NCI-H2107 treated with DMSO at 0.1 percent for 48 hours (cell line): ENCODE measurements around the gene PPP6R1.

Source experiments
- DNase-seq: peaks from one replicate; lab custom pipeline; 2025; ENCODE audit not compliant: unreplicated experiment; lab: John Stamatoyannopoulos, UW

PPP6R1 gene

DNA sequence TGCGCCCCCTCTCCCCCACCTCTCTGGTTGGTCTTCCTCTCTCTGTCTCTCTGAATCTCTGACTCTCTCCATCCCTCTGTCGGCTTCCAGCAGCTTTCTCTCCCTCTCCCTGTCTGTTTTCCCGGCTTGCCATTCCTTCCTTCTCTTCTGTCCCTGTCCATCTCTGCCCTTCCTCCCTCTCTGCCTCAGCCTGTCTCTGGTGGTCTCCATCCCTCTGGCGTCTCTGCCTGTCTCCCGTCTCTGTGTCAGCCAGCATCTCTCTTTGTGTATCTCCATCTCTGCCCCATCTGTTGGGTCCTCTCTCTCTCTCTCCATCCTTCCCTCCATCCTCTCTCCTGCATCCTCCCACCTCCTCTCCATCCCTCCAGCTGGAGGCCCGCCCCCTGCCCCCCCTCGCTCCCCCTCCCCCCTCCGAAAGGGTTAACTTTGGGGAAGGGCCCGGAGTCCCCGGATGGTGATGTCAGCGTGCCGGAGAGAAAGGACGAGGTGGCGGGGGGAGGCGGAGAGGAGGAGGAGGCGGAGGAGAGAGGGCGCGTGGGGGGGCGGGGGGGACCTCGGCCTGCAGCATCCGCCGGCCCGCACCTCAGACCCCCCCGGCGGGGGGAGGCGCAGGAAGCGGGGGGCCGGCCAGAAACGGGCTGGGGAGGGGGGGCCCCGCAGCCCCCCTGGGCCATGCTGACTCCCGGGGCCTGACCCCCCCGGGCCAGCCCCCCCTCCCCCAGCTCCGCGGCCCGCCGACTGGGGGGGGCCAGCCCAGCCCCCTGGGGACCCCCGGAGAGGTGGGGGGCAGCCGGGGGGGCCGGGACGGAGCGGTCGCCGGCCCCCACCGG, 24.9 kb upstream of the PPP6R1 start, which contains the start of gene BRSK1:
TSS of gene BRSK1 (plus strand) at position 450 of the 830 bp plus-strand sequence. CDS start 446 bp downstream, outside the sequence.
- peak; percentile 24 for DNase-seq

DNA sequence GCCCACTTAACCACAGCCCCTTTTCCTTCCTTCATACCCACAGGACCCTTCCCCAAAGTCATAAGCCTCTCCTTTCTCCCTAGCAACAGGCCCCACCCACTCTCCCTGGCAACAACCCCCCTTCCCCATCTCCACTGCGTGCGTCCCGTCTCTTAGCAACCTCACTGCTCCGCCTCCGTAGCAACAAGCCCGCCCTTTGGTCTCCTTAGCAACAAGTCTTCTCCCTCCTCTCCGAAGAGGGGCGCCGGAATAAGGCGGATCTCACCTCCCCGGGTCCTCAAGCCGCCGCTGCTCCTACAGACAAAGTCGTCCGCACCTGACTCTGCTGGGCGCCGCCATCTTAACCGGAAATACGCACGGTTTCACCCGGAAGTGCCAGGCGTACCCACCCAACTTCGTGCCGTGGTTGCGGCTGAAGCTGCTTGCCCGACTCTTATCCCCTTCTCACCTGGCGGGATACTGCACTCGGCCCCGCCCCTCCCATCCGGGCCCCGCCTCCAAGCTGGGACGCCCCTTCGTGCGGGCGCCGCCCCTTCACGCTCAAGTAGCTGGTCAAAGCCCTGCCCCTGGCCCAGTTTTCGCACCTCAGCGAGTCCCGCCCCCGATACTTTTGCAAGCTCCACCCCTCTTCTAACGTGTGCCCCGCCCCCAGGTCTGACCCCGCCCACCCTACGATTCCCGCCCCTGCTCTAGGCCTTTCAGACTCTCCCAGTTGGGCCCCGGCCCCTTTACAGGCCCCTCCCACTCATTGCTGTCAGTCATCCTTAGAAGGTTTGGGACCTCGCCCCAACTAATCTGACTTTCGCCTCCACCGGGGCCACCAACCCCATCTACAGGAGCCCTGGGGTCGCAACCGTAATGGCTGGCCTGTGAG, 21.2 kb upstream of the PPP6R1 start, which contains the start of gene HSPBP1:
TSS of gene HSPBP1 (minus strand) at position 341 of the 874 bp plus-strand sequence. CDS start 502 bp downstream, outside the sequence.
- peak; percentile 86 for DNase-seq

DNA sequence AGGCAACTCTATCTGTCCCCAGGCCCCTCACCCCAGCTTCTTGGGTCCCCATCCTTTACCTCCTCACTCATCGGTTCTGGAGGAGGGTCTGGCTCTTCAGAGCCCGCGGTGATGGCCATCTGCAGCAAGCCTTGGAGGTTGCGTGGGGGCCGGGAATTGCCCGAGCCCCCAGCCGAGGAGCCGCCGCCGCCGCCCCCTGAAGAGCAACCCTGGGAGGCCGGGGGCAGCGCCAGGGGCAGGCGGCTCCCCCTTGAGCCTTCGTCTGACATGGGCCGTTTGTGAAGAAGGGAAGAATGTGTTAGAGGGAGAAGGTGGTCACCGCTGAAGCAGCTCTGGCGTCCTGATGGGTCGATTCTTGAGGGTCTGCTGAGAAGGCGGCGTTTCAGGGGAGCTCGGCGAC, 20.5 kb upstream of the PPP6R1 start:
- DNase-seq: no peak

DNA sequence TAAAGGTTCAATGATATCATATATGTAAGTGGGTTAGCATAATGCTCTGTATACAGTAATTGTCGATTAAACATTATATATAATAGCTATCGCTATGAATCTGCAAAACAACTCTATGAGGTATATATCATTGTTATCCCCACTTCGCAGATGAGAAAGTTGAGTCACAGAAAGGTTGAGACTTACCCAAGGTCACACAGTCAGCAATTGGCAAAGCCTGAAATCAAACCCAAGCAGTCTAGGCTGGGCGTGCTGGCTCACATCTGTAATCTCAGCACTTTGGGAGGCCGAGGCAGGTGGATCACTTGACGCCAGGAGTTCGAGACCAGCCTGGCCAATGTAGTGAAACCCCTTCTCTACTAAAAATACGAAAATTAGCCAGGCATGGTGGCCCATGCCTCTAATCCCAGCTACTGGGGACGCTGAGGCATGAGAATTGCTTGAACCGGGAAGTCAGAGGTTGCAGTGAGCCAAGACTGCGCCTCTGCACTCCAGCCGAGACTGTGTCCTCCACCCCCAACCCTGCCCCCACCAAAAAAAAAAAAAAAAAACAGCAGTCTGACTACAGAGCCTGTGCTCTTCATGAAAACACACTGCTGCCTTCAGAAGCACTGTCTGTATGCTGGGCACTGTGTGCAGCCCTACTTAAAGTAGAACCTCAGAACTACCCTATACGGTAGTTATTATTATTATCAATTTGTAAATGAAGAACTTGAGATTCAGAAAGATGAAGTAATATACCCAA, 19.7 kb upstream of the PPP6R1 start:
- DNase-seq: no peak

DNA sequence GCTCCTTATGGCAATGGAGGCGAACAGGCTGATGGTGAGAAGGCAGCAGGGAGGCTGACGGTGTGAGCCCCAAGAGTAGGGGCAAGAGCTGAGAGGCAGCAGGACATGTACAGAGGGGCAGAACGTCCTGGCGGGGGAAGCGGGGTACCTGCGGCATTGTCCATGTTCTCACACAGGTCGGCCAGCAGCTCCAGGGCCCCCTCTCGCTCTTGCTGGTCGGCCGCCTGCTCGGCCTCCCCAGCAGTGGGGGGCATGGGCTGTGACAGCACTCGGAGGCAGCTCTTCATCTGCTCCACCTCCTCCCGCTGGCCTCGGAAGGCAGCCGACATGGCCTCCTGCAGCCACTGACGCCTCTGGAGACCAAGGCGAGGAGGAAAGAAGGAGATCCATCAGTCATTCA, 18.7 kb upstream of the PPP6R1 start:
- no peak for DNase-seq

DNA sequence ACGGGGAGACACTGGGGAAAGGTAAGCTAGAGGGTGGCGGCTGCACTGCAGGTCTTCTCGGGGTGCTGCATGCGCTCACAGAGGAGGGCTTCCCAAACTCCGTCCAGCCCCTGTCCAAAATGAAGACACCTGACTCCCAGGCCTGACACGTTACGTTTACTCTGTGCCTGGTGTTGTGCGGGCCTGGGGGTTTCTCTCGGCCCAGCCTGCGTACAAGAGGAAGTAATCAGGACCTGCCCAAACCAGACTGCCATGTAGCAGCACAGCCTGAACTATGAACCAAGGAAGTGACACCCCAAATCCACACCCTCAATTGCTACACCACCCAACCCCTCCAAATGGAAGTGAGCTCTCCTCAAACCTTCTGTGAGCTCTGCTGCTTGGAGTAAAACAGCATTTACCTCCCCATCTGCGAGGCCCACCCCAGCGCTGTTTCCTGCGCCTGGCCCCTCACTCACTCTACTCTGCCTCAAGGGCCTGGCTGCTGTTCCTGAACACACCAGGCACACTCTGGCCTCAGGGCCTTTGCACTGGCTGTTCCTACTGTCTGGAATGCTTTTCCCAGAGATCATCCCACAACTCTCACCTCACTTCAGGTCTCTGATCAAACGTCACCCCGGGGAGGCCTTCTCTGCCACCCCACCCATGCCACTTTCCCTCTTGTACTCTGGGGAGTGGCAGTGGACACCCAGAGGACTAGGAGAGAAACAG, 18.1 kb upstream of the PPP6R1 start:
- DNase-seq: no peak

DNA sequence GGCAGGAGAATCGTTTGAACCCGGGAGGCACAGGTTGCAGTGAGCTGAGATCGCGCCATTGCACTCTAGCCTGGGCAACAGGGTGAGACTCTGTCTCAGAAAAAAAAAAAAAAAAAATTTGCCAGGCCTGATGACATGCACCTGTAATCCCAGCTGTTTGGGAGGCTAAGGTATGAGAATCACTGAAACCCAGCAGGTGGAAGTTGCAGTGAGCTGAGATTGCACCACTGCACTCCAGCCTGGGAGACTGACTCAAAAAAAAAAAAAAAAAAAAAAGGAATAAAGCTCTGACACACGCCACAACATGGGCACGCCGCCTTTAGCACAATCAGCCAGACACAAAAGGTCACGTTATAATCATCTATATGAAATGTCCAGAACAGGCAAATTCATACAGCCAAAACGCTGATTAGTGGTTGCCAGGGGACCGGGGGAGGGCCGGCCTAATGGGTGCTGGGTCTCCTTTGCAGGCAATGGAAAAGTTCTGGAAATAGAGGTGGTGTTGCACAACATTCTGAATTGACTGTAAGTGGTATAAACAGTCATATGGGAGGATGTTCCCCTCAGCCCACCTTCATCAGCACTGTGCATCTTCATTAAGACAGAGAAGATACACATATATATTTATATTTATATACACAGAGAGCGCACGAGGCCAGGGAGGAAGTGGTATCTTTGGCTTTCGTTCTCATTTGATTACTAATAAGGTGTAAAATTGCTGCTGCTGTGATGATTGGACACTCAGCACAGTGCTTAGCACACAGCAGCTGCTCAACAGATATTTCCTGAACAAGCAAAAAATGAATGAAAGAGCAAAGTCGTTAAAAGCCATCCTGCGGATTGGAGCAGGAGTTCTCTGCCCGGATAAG, 17.3 kb upstream of the PPP6R1 start:
- no peak for DNase-seq

DNA sequence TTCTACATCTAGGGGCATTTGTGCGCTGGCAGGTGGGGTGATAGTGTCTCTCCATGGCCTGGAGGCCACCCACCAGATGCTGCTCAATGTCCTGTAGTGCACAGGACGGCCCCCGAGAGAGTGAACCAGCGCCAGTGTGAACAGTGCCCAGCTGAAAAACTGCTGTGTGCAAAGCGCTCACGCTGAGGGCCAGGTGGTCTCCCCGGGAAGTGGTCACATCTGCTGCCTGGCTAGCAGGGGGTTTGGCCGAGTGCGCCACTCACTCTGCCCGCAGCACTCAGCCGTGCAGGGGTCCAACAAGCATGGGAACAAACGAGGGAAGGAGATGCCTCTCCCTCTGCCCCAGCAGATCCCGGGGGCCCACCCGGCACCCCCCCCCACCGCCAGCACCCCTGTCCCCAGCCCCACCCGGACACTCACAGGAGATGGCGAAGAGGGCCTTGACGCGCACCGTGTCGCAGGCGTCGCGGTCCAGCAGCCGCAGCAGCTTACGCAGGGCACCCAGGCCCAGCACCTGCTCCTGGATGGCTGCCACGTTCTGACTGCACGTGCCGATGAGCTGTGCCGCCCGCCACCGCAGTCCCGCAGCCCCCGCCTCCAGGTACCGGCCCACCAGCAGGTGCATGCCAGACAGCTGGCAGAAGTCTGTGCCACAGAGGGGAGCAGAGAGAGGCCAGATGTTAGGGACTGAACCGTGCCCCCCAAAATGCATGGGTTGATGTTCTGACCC, 15.3 kb upstream of the PPP6R1 start:
- peak; percentile 50 for DNase-seq

DNA sequence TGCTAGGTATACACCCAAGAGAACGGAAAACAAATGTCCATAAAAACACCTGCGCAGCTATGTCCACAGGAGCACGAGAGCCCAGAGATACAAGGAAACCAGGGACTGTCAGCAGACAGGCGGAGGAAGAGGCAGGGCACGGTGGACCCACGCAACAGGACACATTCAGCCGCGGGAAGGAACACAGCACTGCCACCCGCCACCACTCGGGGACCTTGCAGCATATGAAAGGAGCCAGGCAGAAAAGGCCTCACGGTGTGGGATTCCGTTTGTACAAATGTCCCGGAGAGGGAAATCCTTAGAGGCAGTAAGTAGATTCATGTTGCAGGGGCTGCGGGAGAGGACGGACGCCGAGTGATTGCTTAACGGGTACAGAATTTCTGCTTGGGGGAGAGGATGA, 13.3 kb upstream of the PPP6R1 start:
- no peak for DNase-seq

DNA sequence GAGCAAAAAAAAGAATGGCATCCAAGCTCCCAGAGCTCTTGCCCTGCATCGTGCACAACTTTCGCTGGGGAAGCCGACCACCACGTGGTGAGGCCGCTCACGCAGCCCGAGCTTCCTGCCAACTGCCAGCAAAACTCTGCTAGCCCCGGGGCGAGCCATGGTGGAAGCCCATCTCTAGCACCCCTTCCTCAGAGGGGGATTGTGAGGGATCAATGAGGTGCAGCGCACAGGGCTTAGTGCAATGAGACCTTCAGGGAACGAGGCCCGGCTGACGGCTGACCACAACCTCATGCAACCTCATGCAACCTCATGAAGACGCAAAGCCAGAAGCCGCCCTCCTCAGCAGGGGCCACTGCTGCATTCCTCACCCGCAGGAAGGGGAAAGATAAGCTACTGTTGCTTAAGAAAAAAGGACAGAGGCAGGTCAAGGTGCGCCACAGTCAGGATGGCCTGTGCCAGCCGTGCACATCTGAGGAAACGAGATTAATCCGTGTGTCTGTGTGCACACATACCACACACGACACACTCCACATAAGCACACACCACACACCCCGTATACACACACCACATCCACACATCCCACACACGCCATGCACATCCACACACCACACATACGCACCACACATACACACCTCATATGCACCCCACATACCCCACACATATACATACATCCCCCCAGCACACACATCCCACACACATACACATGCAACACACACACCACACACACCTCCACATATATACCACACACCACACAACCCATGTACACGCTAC, 11.5 kb upstream of the PPP6R1 start:
- no peak for DNase-seq

DNA sequence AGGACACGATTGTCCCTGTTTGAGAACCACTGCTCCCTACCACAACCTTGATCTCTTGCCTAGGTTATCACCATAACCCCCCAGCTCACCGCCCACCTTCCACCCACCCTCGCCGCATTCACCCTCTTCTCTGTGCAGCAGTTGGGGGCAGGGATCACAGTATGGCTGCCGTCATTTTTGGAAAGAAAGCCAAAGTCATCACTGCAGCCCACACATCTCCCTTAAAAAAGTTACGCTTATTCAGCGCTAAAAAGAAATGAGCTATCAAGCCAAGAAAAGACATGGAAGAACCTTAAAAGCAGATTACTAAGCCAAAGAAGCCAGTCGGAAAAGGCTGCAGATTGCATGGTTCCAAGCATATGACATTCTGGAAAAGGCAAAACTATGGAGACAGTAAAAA, 10.5 kb upstream of the PPP6R1 start:
- DNase-seq: no peak

DNA sequence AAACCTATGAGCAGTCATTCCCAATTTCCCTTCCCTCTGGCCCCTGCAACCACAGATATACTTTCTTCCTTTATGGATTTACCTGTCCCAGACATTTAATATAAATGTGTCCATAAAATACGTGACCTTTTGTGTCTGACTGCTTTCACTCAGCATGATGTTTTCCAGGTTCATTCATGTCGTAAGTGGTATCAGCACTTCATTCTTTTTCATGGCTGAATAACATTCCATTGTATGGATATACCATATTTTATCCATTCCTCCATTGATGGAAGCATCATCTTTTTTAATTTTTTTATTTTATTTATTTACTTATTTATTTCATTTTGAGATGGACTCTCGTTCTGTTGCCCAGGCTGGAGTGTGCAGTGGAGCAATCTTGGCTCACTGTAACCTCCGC, 8.0 kb upstream of the PPP6R1 start:
- DNase-seq: no peak

DNA sequence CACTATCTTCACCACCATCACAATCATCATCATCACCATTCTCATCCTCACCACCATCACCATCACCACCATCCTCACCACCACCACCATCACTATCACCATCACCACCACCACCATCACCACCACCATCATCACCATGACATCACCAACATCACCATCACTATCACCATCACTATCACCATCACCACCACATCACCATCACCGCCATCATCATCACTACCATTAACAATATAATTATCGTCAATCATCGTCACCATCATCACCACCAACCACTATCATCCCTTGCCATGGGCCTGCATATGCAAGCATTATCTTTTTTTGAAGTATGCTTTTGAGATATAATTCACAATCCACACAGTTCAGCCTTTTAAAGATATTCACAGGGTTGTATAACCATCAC, 7.6 kb upstream of the PPP6R1 start:
- DNase-seq: no peak

DNA sequence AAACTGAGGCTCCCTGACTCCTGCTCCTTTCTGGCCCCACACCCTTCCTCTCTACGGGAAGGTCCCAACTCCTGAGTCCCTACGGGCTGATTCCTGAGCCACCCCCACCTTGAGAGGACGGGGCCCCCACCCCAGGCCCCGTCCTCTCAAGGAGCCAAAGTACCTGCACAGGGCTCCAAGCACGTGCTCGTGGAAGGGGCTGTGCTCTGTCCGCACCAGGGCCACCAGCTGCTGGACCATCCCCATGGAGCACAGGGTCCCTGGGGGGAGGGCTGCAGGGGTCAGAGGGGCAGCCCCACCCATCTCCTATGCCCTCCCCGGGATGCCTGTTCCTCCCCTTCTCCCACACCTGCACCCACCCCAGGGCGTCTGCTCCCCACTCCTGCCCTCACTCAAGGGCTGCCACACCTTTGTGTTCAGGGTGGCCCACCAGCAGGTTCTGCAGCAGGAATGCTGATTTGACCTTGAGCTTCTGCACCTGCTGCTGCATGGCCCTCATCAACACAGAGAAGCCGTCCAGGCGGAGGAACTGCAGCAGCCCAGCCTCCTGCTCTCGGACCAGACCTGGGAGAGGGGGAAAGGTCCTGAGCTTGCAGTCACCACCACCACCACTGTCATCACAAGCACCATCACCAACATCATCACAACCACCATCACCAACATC, 7.0 kb upstream of the PPP6R1 start:
- DNase-seq: no peak

DNA sequence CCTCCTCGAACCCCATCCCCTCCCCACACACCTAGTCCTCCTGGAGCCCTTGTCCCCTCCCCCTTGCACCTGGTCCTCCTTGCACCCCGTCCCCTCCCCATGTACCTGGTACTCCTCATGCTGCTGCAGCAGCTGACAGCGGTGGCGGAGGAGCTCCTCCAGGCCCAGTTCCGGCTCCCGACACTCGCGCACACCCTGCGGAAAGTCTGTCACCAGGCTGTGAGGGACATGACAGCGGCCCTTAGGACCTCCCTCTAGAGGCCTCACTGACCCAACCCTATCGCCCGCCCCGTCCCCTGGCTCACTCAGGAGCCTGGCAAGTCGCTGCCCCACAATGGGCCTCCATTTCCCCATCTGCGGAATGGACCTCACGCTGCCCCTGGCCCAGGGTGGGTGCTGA, 6.4 kb upstream of the PPP6R1 start:
- no peak for DNase-seq

DNA sequence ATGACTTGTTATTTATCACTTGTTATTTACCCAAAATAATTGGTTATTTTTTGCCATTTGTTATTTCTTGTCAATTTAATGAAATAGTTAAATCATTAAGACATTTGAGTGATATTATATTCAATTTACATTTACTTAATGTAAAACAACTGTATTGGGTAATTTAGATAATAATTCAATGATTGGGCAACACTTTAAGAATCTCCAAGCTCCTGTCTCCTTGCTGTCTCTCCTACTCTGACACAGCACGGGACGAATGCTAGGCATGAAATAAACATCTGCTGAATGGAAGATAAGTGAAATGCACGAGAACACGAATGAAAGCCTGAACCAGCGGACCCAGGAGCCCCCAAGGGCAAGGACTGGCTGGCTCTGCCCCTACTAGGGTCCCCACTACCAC, 5.7 kb upstream of the PPP6R1 start:
- DNase-seq: no peak

DNA sequence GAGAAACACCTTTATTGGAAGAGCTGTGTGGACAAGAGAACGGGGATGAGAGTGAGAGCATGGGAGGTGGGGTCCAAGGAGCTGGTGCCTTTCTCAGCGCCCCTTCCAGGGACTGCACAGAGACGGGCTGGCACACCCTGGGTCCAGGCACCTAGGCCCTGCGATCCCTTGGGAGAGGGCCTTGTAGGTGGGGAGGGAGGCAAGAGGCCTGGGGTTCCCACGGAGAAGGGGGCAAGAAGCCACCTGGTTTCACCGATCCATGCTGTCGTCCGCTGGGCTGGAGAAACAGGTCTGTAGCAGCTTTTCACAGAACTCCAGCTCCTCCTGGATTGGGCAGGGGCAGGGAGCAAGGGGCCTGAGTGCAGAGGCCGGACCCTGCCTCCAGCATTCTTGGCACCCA, 3.5 kb upstream of the PPP6R1 start:
- no peak for DNase-seq

DNA sequence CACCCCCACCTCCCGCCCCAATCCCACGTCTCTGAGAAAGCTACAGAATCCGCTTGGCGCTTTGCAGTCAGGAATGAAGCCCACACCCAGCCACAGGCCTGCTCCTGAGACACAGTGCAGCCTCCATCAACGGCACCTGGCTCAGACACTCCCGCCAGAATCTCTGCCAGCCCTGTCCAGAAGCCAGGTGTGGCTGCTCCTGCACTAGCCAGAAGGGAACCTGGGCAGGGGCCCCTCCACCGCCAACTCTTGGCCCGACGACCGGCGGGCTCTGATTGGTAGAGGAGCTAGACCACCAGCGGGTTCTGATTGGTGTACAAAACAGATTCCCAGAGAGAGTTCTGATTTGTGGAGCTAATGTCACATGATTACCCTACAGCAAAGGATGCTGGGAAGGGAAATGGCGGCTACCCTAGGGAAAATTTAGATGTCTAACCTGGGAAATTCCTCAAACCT, 2.9 kb upstream of the PPP6R1 start:
- DNase-seq: no peak
